Measurements from ENCODE around the gene RYR1.
"Not testable (repeated sequence)": the region's sequence is repeated elsewhere in the genome, so short reads cannot be mapped to it uniquely, and the experiment has no call there.

The RYR1 gene

DNA sequence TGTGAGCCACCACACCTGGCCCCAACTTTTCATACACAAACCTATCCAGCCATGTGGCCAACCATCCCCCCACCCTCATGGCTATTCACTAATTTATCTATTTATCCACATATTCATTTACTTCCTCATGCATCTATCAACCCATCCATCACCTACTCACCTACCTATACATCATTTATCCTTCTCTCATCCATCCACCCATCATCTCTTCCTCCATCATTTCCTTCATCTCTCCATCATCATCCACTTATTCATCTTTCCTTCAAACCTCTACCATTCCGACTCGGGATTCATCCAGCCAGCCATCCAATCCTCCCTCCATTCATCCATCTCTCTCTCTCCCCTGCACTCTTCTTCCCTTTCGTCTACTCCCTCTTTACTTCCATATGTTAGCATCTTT, 54.6 kb downstream of the RYR1 start:
- FAIRE-seq, result no peak
- DNase-seq (ENCODE audit: low spot score), result no peak

GRCh38 chr19:38488776-38489481, 55.4 kb downstream of the RYR1 start:
- DNase-seq (ENCODE audit: low spot score), result no peak
- no peak for FAIRE-seq

DNA sequence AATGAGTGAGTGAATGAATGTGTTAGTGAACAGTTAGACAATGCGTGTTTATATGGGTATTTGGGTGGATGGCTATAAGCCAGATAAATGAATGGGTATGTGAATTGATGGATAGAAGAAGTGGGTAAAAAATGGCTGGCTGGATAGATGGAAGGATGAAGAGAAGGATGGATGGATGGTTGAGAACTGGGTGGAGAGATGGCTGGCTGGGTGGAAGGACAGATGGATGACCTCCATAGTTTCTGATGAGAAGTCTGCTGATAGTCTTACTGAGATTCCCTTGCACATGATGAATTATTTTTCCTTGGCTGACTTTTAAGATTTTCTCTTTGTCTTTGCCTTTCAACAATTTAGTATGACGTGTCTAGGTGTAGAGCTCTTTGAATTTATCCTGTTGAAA, 57.4 kb downstream of the RYR1 start:
- FAIRE-seq, result no peak
- no peak for DNase-seq (ENCODE audit: low spot score)

DNA sequence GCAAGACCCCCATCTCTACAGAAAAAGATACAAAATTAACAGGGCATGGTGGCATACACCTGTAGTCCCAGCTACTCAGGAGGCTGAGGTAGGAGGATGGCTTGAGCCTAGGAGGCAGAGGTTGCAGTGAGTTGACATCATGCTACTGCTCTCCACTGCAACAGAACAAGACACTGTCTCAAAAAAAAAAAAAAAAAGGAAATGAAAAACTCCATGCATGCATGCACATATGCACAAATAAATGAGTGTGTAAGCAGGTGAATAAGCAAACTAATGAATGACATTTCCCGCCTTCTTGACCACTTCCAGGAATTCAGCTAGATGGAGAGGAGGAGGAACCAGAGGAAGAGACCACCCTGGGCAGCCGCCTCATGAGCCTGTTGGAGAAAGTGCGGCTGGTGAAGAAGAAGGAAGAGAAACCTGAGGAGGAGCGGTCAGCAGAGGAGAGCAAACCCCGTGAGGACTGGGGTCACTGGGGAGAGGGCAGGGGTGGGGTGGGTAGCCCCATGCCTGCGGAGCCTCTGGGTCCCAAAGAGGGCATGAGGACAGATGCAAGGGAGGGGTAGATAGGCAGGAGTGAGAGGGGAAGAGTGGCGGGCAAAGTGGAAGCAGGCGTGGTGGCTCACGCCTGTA, 58.8 kb downstream of the RYR1 start:
- no peak for DNase-seq (ENCODE audit: low spot score)
- FAIRE-seq, result no peak

GRCh38 chr19:38494379-38494778, 60.9 kb downstream of the RYR1 start:
- DNase-seq (ENCODE audit: low spot score), result no peak

DNA sequence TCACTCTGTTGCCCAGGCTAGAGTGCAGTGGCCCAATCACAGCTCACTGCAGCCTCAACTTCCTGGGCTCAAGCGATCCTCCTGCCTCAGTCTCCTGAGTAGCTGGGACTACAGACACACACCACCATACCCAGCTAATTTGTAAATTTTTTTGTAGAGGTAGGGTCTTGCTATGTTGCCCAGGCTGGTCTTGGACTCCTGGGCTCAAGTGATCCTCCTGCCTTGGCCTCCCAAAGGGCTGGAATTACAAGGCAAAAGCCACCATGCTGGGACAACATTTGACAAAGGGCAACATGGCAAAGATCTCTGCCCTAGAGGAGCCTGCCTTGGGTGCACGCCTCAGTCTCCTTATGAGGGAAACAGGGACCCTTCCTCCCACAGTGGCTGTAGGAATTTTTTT, 61.9 kb downstream of the RYR1 start:
- not testable (repeated sequence) for FAIRE-seq; DNase-seq (ENCODE audit: low spot score)

More at GRCh38 chr19:38494379-38494778, 60.9 kb downstream of the RYR1 start:
- FAIRE-seq, result no peak

DNA sequence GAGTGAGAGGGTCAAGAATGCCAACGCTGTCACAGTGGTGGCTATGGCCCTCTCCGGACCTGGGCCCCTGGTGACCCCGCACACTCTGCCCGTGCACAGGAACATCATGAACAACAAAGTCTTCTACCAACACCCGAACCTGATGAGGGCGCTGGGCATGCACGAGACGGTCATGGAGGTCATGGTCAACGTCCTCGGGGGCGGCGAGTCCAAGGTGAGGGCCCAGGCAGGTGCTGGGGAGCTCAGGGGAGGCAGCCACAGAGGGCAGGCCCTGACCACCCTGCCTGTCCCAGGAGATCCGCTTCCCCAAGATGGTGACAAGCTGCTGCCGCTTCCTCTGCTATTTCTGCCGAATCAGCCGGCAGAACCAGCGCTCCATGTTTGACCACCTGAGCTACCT, 62.6 kb downstream of the RYR1 start:
- DNase-seq (ENCODE audit: low spot score), result no peak
- FAIRE-seq, result no peak

DNA sequence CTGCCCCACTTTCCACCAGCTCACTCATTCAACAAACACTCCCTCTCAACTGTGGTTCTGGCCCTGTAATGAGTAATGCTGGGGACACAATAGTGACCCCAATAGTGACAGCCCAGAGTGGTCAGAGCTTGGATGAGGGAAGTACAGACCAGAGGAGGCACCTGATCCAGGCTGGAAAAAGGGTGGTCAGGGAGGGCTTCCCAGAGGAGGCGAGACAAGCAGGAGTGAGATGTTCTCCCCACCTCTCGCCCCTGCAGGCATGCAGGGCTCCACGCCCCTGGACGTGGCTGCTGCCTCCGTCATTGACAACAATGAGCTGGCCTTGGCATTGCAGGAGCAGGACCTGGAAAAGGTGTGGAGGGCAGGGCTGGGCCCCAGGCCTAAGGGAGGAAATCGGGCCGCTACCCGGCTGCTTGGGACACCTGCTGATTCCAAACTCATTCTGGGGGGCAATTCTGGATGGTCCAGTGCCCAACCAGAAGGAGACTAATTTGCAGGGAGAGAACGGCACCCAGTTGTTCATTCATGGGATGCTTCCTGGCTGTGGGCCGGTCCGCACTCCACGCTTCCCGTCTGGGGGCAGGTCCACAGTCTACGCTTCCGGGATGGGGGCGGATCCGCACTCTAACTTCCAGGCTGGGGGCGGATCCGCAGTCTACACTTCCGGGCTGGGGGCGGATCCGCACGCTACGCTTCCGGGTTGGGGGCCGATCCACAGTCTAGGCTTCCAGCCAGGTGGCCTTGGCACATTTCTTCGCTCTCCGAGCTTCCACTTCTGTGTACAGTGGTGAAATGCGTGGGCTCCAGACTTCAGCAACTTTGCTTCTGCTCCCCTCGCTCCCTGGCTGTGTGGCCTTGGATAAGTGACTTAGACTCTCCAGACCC, 63.4 kb downstream of the RYR1 start:
- DNase-seq (ENCODE audit: low spot score), result no peak
- FAIRE-seq, result no peak

DNA sequence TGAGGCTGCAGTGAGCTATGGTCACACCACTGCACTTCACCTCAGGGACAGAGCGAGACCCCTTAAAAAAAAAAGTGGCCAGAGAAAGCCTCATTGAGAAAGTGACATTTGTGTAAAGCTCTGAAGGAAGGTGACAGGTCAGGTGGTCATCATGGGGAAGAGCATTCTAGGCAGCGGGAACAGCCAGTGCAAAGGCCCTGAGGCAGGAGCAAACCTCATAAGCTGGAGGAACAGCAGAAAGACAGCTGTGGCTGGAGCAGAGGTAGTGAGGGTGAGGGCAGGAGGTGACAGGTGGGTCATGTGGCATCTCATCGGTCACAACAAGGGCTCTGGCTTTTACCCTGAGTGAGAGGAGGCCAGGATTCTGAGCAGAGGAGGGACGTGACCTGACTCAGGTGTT, 64.4 kb downstream of the RYR1 start:
- DNase-seq (ENCODE audit: low spot score), result no peak
- FAIRE-seq, result no peak

GRCh38 chr19:38499532-38499931, 66.0 kb downstream of the RYR1 start:
- no peak for FAIRE-seq

GRCh38 chr19:38500450-38500849, 67.0 kb downstream of the RYR1 start:
- no peak for FAIRE-seq
- DNase-seq (ENCODE audit: low spot score), result no peak

More at GRCh38 chr19:38499532-38499931, 66.0 kb downstream of the RYR1 start:
- no peak for DNase-seq (ENCODE audit: low spot score)

DNA sequence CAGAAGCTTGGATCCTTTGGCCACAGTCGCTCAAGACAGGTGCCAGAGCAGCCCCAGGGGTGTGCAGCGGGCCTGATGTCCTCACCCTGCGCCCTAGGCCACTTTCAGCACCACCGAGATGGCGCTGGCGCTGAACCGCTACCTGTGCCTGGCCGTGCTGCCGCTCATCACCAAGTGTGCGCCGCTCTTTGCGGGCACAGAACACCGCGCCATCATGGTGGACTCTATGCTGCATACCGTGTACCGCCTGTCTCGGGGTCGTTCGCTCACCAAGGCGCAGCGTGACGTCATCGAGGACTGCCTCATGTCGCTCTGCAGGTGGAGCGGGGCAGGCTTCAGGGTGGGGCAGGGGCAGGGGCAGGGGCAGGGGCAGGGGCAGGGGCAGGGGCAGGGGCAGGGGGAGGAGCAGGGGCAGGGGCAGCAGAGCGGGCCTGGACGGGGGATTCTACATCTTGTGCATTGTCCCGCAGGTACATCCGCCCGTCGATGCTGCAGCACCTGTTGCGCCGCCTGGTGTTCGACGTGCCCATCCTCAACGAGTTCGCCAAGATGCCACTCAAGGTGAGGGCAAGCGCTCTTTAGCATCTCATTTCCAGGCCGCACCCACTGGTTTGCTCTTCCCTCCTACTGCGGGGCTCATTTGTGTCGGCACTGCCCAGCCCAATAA, 69.1 kb downstream of the RYR1 start:
- FAIRE-seq (no peak), DNase-seq (ENCODE audit: low spot score) (no peak)

GRCh38 chr19:38503077-38503410, 69.6 kb downstream of the RYR1 start:
- FAIRE-seq, result no peak
- DNase-seq (ENCODE audit: low spot score), result no peak

DNA sequence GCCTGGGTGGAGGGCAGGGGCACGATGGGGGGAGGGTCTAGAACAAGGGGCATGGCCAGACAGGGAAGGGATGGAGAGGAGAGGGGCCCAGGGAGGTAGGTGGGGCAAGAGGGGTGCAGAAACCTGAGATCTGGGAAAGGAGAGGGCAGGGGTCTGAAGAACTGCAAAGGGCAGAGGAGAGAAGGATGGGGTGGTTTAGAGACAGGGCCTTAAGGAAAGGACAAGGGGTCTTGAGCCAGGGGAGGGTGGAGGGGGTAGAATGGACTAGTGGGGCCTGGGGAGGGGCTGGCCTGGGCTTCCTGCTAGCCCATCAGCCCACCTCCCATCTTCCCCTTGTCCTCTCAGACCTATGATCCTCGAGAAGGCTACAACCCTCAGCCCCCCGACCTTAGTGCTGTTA, 72.5 kb downstream of the RYR1 start:
- DNase-seq (ENCODE audit: low spot score) (no peak), FAIRE-seq (no peak)

DNA sequence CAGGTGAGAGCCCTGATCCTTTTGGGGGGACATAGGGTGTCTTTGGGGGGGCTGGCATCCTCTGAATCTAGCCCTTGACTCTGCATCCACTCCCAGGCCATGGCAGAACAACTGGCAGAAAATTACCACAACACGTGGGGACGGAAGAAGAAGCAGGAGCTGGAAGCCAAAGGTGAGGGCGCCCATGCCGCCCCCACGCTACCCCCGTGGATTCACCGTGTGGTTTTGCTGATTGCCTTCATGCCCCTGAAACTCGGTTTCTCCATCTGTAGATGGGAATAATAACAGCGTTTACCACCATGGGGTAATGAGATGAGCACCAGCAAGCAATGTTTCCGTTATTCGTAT, 72.9 kb downstream of the RYR1 start:
- FAIRE-seq (no peak), DNase-seq (ENCODE audit: low spot score) (no peak)

GRCh38 chr19:38506723-38507550, 73.4 kb downstream of the RYR1 start:
- no peak for DNase-seq (ENCODE audit: low spot score)
- no peak for FAIRE-seq

- FAIRE-seq, result no peak
Measured at GRCh38 chr19:38507551-38508127, 74.1 kb downstream of the RYR1 start.

GRCh38 chr19:38508507-38508906, 75.0 kb downstream of the RYR1 start:
- FAIRE-seq, result no peak
- DNase-seq (ENCODE audit: low spot score), result no peak

More at GRCh38 chr19:38507551-38508127, 74.1 kb downstream of the RYR1 start:
- no peak for DNase-seq (ENCODE audit: low spot score)

- no peak for DNase-seq (ENCODE audit: low spot score)
- no peak for FAIRE-seq
Measured at GRCh38 chr19:38509027-38509426, 75.5 kb downstream of the RYR1 start.

DNA sequence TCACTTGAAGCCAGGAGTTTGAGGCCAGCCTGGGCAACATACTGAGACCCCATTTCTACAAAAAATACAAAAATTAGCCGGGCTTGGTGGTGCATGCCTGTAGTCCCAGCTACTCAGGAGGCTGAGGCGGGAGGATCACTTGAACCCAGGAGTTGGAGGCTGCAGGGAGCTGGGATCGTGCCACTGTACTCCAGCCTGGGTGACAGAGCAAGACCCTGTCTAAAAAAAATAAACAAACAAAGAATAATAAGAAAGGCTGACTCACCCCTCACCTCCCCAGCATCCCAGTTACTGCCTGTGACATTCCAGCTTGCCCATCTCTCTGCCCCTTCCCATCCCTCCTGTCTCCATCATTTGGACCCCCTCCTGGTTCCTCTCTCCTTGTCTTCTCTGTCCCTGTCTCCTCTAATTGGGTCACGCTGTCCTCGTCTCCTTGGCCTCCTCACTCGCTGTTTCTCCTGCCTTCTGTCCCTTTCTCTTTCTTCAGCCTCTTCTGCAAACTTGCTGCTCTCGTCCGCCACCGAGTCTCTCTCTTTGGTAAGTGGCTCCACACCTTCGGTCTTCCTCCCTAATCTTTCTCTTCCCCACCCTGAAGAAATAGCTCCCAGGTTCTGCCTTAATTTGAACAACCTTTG, 77.7 kb downstream of the RYR1 start:
- DNase-seq (ENCODE audit: low spot score) (no peak), FAIRE-seq (no peak)

Measured in RCC 7860 (cell line).